ENCODE data around the gene FAM120A.

Gene FAM120A, protein sequence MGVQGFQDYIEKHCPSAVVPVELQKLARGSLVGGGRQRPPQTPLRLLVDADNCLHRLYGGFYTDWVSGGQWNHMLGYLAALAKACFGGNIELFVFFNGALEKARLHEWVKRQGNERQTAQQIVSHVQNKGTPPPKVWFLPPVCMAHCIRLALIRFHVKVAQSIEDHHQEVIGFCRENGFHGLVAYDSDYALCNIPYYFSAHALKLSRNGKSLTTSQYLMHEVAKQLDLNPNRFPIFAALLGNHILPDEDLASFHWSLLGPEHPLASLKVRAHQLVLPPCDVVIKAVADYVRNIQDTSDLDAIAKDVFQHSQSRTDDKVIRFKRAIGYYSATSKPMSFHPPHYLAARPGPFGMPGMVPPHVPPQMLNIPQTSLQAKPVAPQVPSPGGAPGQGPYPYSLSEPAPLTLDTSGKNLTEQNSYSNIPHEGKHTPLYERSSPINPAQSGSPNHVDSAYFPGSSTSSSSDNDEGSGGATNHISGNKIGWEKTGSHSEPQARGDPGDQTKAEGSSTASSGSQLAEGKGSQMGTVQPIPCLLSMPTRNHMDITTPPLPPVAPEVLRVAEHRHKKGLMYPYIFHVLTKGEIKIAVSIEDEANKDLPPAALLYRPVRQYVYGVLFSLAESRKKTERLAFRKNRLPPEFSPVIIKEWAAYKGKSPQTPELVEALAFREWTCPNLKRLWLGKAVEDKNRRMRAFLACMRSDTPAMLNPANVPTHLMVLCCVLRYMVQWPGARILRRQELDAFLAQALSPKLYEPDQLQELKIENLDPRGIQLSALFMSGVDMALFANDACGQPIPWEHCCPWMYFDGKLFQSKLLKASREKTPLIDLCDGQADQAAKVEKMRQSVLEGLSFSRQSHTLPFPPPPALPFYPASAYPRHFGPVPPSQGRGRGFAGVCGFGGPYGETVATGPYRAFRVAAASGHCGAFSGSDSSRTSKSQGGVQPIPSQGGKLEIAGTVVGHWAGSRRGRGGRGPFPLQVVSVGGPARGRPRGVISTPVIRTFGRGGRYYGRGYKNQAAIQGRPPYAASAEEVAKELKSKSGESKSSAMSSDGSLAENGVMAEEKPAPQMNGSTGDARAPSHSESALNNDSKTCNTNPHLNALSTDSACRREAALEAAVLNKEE

DNA sequence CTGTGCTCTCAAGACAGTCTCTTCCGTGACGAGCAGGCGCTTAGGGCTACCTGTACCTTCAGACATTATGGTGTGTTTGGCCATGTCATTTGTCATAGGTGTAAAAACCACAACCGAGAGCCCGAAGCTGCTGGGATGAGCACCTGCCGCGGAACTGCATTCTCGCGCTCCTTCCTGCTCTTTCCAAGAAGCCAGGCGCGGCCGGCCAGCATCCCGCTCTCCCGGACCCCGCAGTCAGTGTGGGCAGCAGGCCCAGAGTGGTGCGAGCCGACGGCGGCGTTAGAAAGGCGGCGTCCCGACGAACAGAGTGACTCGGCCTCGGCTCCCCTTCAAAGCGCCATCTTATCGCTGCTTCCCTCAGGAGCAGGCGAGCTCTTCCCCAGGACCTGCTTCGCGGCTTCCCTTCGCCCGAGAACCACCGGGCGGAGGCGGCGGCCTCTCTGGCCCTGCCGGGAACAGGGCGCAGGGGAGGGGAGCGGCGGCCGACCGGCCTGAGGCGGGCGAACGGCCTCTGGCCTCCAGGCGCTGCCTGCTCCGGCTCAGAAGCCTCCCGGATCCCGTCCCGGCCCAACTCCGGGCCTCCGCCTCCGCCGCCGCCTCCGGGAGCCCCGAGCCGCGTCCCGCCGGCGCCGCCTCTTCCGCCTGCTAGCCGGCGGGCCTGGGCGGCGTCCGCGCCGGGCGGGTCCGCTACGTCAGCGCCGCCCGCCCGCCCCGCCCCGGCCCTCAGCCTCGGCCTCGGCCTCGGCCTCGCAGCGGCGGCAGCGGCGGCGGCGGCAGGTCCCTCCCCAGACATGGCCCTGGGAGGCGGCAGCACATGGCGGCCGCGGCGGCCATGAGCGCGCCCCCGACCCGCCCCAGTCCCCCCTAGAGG is at the start of gene FAM120A:
TSS of gene FAM120A (plus strand) at position 741 of the 871 bp plus-strand sequence. CDS start 231 bp downstream, outside the sequence.
- Histone ChIP-seq H3K36me3 (ENCODE audit: insufficient read depth, low read length) (peaks cover 20% of the 10 kb centered on the region), H3K4me1 (ENCODE audit: control insufficient read depth, insufficient read depth, low read length, unreplicated experiment) (peaks cover 25% of the 10 kb centered on the region), H3K79me2 (ENCODE audit: control insufficient read depth, insufficient read depth, low read length, unreplicated experiment) (peaks cover 58% of the 10 kb centered on the region), H3K4me3 (ENCODE audit: low read depth, low read length) (peak within 1 kb of the TSS; percentile 90), H3K27ac (ENCODE audit: low read depth, low read length) (peak within 1 kb of the TSS; percentile 81), H3K27me3 (ENCODE audit: insufficient read depth, low read length) (no peaks in the 10 kb centered on the region), H2AFZ (ENCODE audit: low read length, unreplicated experiment) (peak within 1 kb of the TSS; percentile 96)

DNA sequence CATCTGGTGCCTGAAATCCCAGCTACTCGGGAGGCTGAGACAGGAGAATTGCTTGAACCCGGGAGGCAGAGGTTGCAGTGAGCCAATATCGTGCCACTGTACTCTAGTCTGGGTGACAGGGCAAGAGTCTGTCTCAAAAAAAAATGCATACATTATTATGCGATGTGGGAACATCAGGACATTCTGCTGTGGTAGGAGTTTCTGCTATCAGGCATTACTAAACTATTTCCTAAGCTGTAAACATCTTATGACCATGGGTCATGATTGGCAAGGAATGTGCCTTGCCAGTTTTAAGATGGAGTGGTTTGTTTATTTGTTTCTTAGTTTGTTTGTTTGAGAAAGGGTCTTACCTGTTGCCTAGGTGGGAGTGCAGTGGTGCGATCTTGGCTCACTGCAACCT is 45.1 kb upstream of the FAM120A start:
- Histone ChIP-seq H3K36me3 (ENCODE audit: insufficient read depth, low read length) (no peaks in the 10 kb centered on the region), H3K4me3 (ENCODE audit: low read depth, low read length) (no peak overlapping the region), H3K79me2 (ENCODE audit: control insufficient read depth, insufficient read depth, low read length, unreplicated experiment) (no peaks in the 10 kb centered on the region), H3K4me1 (ENCODE audit: control insufficient read depth, insufficient read depth, low read length, unreplicated experiment) (no peaks in the 10 kb centered on the region), H3K27ac (ENCODE audit: low read depth, low read length) (no peak overlapping the region), H2AFZ (ENCODE audit: low read length, unreplicated experiment) (no peak overlapping the region), H3K27me3 (ENCODE audit: insufficient read depth, low read length) (peaks cover 74% of the 10 kb centered on the region)

DNA sequence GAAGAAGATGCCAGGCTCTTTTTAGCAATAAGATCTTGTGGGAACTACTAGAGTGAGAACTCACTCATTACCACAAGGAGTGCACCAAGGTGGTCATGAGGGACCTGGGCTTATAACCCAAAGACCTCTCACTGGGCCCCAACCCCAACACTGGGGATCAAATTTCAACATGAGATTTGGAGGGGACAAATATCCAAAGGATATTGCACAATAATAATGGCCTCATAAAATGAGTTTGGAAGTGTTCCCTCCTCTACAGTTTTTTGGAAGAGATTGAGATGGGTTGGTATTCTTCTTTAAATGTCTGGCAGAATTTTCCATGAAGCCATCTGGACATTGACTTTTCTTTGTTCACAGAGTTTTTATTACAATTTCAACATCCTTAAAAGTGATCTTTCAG is 38.0 kb upstream of the FAM120A start:
- peaks cover 66% of the 10 kb centered on the region for H3K27me3 ChIP-seq (ENCODE audit: insufficient read depth, low read length)
- no peak overlapping the region for H2AFZ ChIP-seq (ENCODE audit: low read length, unreplicated experiment)
- H3K27ac ChIP-seq (ENCODE audit: low read depth, low read length): no peak overlapping the region
- no peak overlapping the region for H3K4me3 ChIP-seq (ENCODE audit: low read depth, low read length)
- H3K36me3 ChIP-seq (ENCODE audit: insufficient read depth, low read length): no peaks in the 10 kb centered on the region
- no peaks in the 10 kb centered on the region for H3K79me2 ChIP-seq (ENCODE audit: control insufficient read depth, insufficient read depth, low read length, unreplicated experiment)
- no peaks in the 10 kb centered on the region for H3K4me1 ChIP-seq (ENCODE audit: control insufficient read depth, insufficient read depth, low read length, unreplicated experiment)

DNA sequence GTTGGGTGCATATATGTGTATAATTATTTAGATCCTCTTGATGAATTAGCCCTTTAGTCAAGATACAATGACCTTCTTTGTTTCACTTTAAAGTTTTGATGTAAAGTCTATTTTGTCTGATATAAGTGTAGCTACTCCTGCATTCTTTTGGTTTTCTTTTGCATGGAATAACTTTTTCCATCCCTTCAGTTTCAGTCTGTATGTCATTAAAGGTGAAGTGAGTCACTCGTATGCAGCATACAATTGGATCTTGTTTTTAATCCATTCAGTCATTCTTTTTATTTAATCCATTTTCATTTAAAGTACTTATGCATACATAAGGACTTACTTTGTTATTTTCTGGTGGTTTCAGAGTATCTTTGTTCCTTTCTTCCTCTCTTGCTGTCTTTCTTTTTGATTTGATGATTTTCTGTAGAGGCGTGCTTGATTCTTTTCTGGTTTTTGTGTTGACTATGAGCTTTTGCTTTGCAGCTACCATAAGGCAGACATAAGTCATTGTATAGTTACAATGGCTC is 36.3 kb upstream of the FAM120A start:
- no peaks in the 10 kb centered on the region for H3K4me1 ChIP-seq (ENCODE audit: control insufficient read depth, insufficient read depth, low read length, unreplicated experiment)
- no peak overlapping the region for H3K4me3 ChIP-seq (ENCODE audit: low read depth, low read length)
- H3K27me3 ChIP-seq (ENCODE audit: insufficient read depth, low read length): peaks cover 57% of the 10 kb centered on the region
- no peak overlapping the region for H3K27ac ChIP-seq (ENCODE audit: low read depth, low read length)
- H3K79me2 ChIP-seq (ENCODE audit: control insufficient read depth, insufficient read depth, low read length, unreplicated experiment): no peaks in the 10 kb centered on the region
- no peaks in the 10 kb centered on the region for H3K36me3 ChIP-seq (ENCODE audit: insufficient read depth, low read length)
- no peak overlapping the region for H2AFZ ChIP-seq (ENCODE audit: low read length, unreplicated experiment)

DNA sequence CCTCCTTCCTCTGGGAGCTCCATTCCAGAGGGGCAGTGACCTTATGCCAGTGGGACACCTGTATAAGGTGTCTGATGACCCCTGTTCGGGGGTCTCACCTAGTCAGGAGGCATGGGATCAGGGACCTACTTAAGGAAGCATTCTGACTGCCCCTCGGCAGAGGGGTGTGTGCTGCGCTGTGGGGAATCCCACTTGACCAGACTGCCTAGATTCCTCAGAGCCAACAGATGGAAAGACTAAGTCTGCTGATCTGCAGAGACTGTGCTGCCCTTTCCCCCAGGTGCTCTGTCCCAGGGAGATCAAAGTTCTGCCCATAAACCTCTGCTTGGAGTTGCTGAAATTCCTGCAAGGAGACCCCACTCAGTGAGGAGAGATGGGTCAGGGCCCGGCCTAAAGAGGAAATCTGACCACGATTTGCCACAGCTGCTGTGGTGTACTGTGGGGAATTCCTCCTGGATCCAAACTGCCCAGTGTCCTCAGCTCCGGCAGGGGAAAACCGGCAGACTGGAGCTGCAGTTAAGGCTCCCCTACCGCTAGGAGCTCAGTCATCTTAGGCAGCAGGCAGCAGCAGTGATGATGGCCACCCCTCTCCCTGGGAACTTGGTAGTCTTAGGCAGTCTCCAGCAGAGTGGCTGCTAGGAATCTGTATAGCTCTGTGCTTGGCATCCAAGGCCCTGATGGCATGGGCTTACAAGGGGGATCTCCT is 34.8 kb upstream of the FAM120A start:
- no peak overlapping the region for H2AFZ ChIP-seq (ENCODE audit: low read length, unreplicated experiment)
- H3K36me3 ChIP-seq (ENCODE audit: insufficient read depth, low read length): no peaks in the 10 kb centered on the region
- no peaks in the 10 kb centered on the region for H3K4me1 ChIP-seq (ENCODE audit: control insufficient read depth, insufficient read depth, low read length, unreplicated experiment)
- H3K79me2 ChIP-seq (ENCODE audit: control insufficient read depth, insufficient read depth, low read length, unreplicated experiment): no peaks in the 10 kb centered on the region
- no peak overlapping the region for H3K27ac ChIP-seq (ENCODE audit: low read depth, low read length)
- peaks cover 49% of the 10 kb centered on the region for H3K27me3 ChIP-seq (ENCODE audit: insufficient read depth, low read length)
- no peak overlapping the region for H3K4me3 ChIP-seq (ENCODE audit: low read depth, low read length)

DNA sequence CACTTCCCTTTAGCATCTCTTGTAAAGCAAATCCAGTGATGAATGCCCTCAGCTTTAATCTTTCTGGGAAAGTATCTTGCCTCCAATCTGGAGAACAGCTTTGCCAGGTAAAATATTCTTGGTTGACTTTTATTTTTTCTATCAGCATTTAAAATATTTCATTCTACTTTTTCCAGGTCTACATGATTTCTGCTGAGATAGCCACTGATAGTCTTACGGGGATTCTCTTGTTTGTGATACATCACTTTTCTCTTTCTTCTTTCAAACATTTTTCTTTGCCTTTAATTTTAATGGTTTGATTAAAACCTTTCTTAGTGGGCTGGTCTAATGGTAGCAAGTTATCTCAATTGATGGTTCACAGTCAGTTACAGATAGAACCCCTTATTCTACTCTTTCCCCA is 33.9 kb upstream of the FAM120A start:
- H3K27me3 ChIP-seq (ENCODE audit: insufficient read depth, low read length): peaks cover 44% of the 10 kb centered on the region
- H3K36me3 ChIP-seq (ENCODE audit: insufficient read depth, low read length): no peaks in the 10 kb centered on the region
- H3K4me1 ChIP-seq (ENCODE audit: control insufficient read depth, insufficient read depth, low read length, unreplicated experiment): no peaks in the 10 kb centered on the region
- no peaks in the 10 kb centered on the region for H3K79me2 ChIP-seq (ENCODE audit: control insufficient read depth, insufficient read depth, low read length, unreplicated experiment)
- no peak overlapping the region for H3K4me3 ChIP-seq (ENCODE audit: low read depth, low read length)
- H3K27ac ChIP-seq (ENCODE audit: low read depth, low read length): no peak overlapping the region
- H2AFZ ChIP-seq (ENCODE audit: low read length, unreplicated experiment): no peak overlapping the region

DNA sequence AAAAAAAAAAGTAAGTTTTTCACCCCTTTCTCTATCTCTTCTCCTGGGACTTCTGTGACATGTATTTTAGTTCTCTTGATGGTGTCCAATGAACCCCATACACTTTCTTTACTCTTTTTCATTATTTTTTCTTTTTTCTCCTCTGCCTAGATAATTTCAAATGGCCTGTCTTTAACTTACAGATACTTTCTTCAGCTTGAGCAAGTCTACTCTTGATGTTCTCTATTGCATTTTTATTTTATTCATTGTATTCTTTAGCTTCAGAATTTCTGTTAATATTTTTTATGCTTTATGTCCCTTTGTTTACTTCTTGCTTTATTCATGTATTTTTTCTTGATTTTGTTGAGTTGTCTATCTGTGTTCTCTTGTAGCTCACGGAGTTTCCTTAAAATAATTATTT is 32.5 kb upstream of the FAM120A start:
- H3K36me3 ChIP-seq (ENCODE audit: insufficient read depth, low read length): no peaks in the 10 kb centered on the region
- no peak overlapping the region for H3K4me3 ChIP-seq (ENCODE audit: low read depth, low read length)

DNA sequence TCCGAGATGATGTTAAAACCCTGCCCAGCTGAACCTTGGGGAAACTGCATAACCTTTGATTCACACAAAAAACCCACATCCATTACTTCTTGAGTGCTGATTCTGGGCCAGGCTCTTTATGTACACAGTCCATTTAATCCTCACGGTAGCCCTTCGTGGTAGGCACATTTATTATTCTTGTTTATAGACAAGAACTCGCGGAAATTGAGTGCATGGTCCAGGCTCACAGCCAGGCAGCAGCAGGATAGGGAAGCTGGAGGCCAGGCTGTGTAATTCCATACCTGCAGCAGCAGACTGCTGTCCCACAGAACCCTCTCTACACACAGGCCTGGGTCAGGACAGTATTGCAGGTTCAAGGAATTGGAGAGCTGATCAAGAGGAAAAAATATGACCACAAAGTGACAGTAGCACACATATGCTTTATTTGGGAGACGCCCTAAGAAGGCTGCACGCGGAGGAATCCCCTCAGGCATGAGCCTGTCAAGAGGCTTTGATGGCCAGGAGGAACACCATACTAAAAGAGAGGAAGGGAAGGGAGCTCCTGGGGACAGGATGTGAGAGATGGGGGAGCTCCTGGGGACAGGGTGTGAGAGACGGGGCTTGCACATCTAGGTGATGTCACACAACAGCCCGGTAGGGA is 28.4 kb upstream of the FAM120A start:
- Histone ChIP-seq H3K4me1 (ENCODE audit: control insufficient read depth, insufficient read depth, low read length, unreplicated experiment) (no peaks in the 10 kb centered on the region), H3K79me2 (ENCODE audit: control insufficient read depth, insufficient read depth, low read length, unreplicated experiment) (no peaks in the 10 kb centered on the region), H3K4me3 (ENCODE audit: low read depth, low read length) (no peak overlapping the region), H3K27ac (ENCODE audit: low read depth, low read length) (no peak overlapping the region), H3K36me3 (ENCODE audit: insufficient read depth, low read length) (no peaks in the 10 kb centered on the region), H3K27me3 (ENCODE audit: insufficient read depth, low read length) (peaks cover 60% of the 10 kb centered on the region), H2AFZ (ENCODE audit: low read length, unreplicated experiment) (no peak overlapping the region)

More for the DNA sequence above, 32.5 kb upstream of the FAM120A start:
- Histone ChIP-seq H3K4me1 (ENCODE audit: control insufficient read depth, insufficient read depth, low read length, unreplicated experiment) (no peaks in the 10 kb centered on the region), H2AFZ (ENCODE audit: low read length, unreplicated experiment) (no peak overlapping the region), H3K27me3 (ENCODE audit: insufficient read depth, low read length) (peaks cover 43% of the 10 kb centered on the region), H3K27ac (ENCODE audit: low read depth, low read length) (no peak overlapping the region), H3K79me2 (ENCODE audit: control insufficient read depth, insufficient read depth, low read length, unreplicated experiment) (no peaks in the 10 kb centered on the region)

DNA sequence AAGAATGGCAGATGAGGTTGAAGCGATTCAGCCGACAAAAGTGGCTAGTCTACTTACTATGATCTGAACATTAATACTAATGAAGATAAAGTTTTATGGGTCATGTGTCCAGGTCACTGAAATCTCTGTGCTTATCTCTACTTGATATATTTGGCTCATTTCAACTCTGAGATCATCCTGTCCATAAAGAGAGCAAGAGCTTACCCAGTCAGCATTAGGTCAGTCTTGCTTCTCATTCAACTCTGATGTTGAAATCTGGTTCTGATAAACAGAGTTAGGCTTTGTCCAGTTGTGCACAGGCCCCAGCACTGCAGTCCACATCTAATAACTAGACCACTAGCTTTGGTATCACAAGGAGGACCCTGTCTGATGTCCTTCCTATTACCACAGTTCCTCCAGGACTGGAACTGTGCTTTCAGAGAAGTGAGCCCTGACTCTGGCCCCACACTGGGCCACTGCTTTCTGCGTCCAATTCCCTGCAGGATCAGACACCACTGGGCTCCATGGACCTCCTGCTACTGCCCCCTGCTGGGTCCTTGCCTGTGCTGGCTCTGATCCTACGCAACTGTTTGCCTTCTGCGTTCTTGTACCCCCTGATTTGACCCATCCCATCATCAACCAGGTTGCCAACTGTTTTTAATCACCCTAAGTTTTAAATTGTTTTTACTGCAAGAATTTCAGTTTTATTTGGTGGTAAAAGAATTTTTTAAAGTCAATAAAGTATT is 23.7 kb upstream of the FAM120A start:
- no peak overlapping the region for H2AFZ ChIP-seq (ENCODE audit: low read length, unreplicated experiment)
- H3K79me2 ChIP-seq (ENCODE audit: control insufficient read depth, insufficient read depth, low read length, unreplicated experiment): no peaks in the 10 kb centered on the region
- H3K27me3 ChIP-seq (ENCODE audit: insufficient read depth, low read length): peaks cover 46% of the 10 kb centered on the region
- no peaks in the 10 kb centered on the region for H3K4me1 ChIP-seq (ENCODE audit: control insufficient read depth, insufficient read depth, low read length, unreplicated experiment)
- no peak overlapping the region for H3K4me3 ChIP-seq (ENCODE audit: low read depth, low read length)
- H3K36me3 ChIP-seq (ENCODE audit: insufficient read depth, low read length): no peaks in the 10 kb centered on the region
- H3K27ac ChIP-seq (ENCODE audit: low read depth, low read length): no peak overlapping the region

Measured in ACC112 (cell line).